ENCODE measurements around the gene DHX30. TPM values are rescaled to one million over a fixed set of nuclear protein-coding genes. Genes with fewer than 3 reads are reported as not detected.
"Not testable (repeated sequence)": the region's sequence is repeated elsewhere in the genome, so short reads cannot be mapped to it uniquely, and the experiment has no call there.

Gene DHX30, protein sequence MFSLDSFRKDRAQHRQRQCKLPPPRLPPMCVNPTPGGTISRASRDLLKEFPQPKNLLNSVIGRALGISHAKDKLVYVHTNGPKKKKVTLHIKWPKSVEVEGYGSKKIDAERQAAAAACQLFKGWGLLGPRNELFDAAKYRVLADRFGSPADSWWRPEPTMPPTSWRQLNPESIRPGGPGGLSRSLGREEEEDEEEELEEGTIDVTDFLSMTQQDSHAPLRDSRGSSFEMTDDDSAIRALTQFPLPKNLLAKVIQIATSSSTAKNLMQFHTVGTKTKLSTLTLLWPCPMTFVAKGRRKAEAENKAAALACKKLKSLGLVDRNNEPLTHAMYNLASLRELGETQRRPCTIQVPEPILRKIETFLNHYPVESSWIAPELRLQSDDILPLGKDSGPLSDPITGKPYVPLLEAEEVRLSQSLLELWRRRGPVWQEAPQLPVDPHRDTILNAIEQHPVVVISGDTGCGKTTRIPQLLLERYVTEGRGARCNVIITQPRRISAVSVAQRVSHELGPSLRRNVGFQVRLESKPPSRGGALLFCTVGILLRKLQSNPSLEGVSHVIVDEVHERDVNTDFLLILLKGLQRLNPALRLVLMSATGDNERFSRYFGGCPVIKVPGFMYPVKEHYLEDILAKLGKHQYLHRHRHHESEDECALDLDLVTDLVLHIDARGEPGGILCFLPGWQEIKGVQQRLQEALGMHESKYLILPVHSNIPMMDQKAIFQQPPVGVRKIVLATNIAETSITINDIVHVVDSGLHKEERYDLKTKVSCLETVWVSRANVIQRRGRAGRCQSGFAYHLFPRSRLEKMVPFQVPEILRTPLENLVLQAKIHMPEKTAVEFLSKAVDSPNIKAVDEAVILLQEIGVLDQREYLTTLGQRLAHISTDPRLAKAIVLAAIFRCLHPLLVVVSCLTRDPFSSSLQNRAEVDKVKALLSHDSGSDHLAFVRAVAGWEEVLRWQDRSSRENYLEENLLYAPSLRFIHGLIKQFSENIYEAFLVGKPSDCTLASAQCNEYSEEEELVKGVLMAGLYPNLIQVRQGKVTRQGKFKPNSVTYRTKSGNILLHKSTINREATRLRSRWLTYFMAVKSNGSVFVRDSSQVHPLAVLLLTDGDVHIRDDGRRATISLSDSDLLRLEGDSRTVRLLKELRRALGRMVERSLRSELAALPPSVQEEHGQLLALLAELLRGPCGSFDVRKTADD
- 54.6 TPM for total RNA-seq
- long read RNA-seq, full-length matches to known transcripts, result 84 of 144 reads
- long read RNA-seq, partial matches to known transcripts, result 41 of 144 reads
- long read RNA-seq, other reads (novel, unspliced or antisense), result 19 of 144 reads

DNA sequence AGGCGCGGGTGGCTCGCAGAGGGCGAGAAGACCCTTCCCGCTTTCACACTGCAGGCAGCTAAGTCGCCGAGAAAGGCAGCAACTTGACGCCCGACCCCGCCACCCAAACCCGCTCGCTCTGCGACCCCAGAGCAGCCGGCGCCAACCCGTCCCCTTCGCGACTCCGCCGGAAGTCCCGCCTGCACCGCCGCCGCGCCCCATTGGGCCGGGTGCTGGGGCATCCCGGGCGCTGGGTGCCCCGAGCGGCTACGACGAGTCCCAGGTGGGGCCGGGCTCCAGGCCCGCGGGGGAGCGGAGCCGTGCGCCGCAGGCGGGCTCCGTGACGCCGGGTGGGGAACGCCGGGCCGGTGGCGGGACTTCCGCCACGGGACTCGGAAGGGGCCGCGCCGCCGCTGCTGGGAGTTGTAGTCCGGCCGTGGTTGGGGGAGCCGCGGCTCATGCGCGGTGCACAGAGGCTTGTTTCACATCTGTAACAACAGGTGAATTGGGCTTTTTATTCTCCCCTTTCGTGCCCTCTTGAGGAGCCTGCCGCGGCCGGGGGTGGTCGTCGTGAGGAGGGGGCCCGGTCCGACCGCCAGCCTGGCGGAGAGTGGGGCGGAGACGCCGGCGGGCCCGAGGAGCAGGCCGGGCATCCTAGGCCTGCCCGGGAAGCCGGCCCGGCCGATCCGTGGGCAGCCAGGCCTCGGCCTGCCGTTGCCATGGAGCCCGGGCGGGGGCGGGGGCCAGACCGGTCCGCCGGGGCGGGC lies at the start of gene DHX30:
Gene DHX30, plus strand, starts transcription at position 405 of the 746 bp plus-strand sequence. CDS start 7,546 bp downstream, outside the sequence.
- peak; percentile 95 to 97 for ATAC-seq
- TF ChIP-seq, protein P1, sequence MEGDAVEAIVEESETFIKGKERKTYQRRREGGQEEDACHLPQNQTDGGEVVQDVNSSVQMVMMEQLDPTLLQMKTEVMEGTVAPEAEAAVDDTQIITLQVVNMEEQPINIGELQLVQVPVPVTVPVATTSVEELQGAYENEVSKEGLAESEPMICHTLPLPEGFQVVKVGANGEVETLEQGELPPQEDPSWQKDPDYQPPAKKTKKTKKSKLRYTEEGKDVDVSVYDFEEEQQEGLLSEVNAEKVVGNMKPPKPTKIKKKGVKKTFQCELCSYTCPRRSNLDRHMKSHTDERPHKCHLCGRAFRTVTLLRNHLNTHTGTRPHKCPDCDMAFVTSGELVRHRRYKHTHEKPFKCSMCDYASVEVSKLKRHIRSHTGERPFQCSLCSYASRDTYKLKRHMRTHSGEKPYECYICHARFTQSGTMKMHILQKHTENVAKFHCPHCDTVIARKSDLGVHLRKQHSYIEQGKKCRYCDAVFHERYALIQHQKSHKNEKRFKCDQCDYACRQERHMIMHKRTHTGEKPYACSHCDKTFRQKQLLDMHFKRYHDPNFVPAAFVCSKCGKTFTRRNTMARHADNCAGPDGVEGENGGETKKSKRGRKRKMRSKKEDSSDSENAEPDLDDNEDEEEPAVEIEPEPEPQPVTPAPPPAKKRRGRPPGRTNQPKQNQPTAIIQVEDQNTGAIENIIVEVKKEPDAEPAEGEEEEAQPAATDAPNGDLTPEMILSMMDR (IDR thresholded peaks at IDR 0.05), result no peak
- H3K27me3 ChIP-seq (ENCODE audit: low read depth), result no peaks in the 10 kb centered on the region
- DNase-seq, result peak; percentile 95
- peaks cover 28% of the 10 kb centered on the region for H3K36me3 ChIP-seq
- intact Hi-C loops (cut with DNase I), result loop anchor here (10.0 kb wide), 1 partner anchor 278 kb away; no protein-coding TSS in a partner anchor
- peak within 1 kb of the TSS; percentile 84 for H3K4me3 ChIP-seq
- no peaks in the 10 kb centered on the region for H3K9me3 ChIP-seq
- peak within 1 kb of the TSS; percentile 98 for H3K27ac ChIP-seq
- peaks cover 20% of the 10 kb centered on the region for H3K4me1 ChIP-seq

DNA sequence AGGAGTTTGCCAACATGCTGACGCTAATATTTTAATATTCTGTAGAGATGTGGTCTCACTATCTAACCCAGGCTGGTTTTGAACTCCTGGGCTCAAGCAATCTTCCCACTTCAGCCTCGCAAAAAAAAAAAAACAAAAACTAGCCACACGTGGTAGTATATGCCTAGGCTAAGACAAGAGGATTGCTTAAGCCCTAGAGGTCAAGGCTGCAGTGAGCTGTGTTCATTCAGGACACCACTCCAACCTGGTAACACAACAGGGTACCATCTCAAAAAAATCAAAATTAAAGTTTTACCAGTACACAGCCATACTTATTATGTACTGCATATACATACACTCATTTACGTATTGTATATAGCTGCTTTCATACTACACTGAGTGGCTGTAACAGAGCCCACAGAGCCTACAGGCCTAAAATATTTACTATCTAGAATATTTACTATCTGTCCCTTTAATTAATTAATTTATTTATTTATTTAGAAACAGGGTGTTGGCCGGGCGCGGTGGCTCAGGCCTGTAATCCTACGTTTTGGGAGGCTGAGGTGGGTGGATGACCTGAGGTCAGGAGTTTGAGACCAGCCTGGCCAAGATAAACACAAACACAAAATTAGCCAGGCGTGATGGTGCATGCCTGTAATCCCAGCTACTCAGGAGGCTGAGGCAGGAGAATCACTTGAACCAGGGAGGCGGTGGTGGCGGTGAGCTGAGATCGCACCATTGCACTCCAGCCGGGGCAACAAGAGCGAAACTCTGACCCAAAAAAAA lies 44.5 kb upstream of the DHX30 start:
- TF ChIP-seq, protein P1 (IDR thresholded peaks at IDR 0.05), result no peak
- no peak for ATAC-seq
- no peaks in the 10 kb centered on the region for H3K4me1 ChIP-seq
- H3K36me3 ChIP-seq, result peaks cover 22% of the 10 kb centered on the region
- no peak for DNase-seq
- intact Hi-C loops (cut with DNase I), result no loop called here
- H3K9me3 ChIP-seq, result no peaks in the 10 kb centered on the region
- H3K4me3 ChIP-seq, result no peak overlapping the region
- H3K27ac ChIP-seq, result no peak overlapping the region
- H3K27me3 ChIP-seq (ENCODE audit: low read depth), result no peaks in the 10 kb centered on the region

DNA sequence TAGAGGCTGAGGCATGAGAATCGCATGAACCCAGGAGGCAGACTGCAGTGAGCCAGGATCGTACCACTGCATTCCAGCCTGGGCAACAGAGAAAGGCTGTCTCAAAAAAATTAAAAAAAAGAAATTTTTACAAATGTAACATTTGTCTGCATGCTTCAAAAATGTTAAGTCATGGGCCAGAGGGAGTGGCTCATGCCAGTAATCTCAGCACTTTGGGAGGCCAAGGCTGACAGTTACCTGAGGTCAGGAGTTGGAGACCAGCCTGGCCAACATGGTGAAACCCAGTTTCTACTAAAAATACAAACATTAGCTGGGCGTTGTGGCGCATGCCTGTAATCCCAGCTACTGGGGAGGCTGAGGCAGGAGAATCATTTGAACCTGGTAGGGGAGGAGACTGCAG lies 42.7 kb upstream of the DHX30 start:
- H3K4me1 ChIP-seq; H3K27me3 ChIP-seq (ENCODE audit: low read depth); ATAC-seq; H3K27ac ChIP-seq; intact Hi-C loops (cut with DNase I); DNase-seq; H3K4me3 ChIP-seq; H3K9me3 ChIP-seq: not testable (repeated sequence)
- peaks cover 37% of the 10 kb centered on the region for H3K36me3 ChIP-seq

DNA sequence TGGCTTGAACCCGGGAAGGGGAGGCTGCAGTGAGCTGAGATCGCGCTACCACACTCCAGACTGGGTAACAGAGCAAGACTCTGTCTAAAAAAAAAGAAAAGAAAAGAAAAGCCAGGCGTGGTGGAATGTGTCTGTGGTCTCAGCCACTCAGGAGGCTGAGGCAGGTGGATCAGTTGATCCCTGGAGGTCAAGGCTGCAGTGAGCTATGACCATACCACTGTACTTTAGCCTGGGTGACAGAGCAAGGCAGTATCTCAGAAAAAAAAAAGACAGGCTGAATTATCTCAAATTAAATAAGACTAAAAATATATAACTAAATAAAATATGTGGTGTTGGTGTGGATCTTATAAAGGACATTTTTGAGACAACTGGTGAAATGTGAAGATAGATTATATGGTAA lies 41.9 kb upstream of the DHX30 start:
- H3K9me3 ChIP-seq, result no peaks in the 10 kb centered on the region
- no peaks in the 10 kb centered on the region for H3K4me1 ChIP-seq
- H3K36me3 ChIP-seq, result peaks cover 40% of the 10 kb centered on the region
- intact Hi-C loops (cut with DNase I), result no loop called here
- H3K4me3 ChIP-seq, result no peak overlapping the region
- no peaks in the 10 kb centered on the region for H3K27me3 ChIP-seq (ENCODE audit: low read depth)
- TF ChIP-seq, protein P1 (IDR thresholded peaks at IDR 0.05), result no peak
- ATAC-seq (no peak), DNase-seq (no peak)
- H3K27ac ChIP-seq, result no peak overlapping the region

DNA sequence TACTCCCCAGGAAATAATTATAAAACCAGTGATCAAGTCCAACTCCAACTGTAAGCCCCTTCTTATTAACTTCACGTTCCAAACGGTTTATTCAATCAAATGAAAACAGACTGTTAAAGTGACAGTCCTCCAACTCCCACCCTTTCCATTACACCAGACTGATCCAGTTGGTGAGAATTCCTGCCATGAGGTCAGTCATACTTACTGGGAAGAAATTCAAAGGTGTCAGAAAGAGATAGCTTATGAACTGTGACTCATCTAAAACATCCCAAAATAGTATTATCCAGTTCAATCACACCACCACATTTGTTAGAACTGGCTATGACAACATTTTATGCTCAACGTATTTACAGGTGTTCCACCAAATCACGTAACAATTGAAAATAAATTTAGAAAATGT lies 40.7 kb upstream of the DHX30 start:
- no peak for DNase-seq
- TF ChIP-seq, protein P1 (IDR thresholded peaks at IDR 0.05), result no peak
- Histone ChIP-seq H3K27me3 (ENCODE audit: low read depth) (no peaks in the 10 kb centered on the region), H3K4me3 (no peak overlapping the region), H3K27ac (no peak overlapping the region), H3K9me3 (no peaks in the 10 kb centered on the region), H3K4me1 (no peaks in the 10 kb centered on the region), H3K36me3 (peaks cover 37% of the 10 kb centered on the region)
- intact Hi-C loops (cut with DNase I), result no loop called here
- ATAC-seq, result no peak
